GM21723 (cell line): ENCODE measurements around the gene CFH.
A peak's percentile ranks its signal among the peaks of the same experiment; 100 is the strongest.
"Not testable (repeated sequence)": the region's sequence is repeated elsewhere in the genome, so short reads cannot be mapped to it uniquely, and the experiment has no call there.

Experiments used
- ATAC-seq: cut with Tn5 transposase; IDR thresholded peaks from one replicate; pipeline ENCODE4 v1.9.1; 2021; ENCODE audit warnings: mild to moderate bottlenecking, moderate library complexity; ENCODE audit not compliant: unreplicated experiment

CFH gene

DNA sequence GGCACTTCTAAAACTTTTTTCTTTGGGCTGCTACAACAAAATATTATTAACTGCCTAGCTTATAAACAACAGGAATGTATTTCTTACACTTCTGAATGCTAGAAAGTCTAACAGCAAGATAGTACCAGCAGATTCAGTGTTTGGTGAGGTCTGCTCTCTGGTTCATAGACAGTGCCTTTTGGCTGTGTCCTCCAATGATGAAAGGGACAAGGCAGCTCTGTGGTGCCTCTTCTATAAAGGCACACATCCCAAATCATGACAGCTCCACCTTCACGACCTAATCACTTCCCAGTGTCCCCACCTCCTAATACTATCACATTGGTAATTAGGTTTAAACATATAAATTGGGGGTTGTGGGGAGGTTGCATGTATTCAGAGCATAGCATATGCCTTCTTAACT, 9.5 kb downstream of the CFH start:
- no peak for ATAC-seq

DNA sequence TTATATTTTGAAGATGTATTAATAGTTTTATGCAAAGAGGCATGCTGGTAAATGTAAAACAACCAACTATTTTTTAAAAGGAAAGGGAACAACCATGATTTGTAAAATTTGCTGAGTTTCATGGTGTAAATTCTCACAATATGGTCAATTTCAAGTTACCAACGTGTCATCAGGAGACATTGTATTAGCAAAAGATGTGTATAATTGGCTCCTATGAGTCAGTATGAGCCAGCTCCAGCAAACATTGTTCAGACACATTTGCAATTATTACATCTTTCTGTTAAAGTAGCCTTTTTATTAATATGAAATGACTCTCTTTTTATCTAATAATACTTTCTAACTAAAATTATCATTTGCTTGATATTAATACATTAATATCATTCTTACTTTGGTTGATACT, 15.3 kb downstream of the CFH start:
- ATAC-seq: no peak

DNA sequence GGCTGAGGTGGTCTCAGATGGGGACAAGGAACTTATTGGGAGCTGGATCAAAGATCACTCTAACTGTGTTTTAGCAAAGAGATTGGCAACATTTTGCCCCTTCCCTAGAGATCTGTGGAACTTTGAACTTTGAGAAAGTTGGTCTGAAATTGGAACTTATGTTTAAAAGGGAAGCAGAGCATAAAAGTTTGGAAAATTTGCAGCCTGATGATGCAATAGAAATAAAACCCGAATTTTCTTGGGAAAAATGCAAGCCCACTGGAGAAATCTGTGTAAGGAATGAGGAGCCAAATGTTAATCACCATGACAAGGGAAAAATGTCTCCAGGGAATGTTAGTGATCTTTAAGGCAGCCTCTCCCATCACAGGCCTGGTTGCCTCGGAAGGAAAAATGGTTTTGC, 17.2 kb downstream of the CFH start:
- no peak for ATAC-seq

DNA sequence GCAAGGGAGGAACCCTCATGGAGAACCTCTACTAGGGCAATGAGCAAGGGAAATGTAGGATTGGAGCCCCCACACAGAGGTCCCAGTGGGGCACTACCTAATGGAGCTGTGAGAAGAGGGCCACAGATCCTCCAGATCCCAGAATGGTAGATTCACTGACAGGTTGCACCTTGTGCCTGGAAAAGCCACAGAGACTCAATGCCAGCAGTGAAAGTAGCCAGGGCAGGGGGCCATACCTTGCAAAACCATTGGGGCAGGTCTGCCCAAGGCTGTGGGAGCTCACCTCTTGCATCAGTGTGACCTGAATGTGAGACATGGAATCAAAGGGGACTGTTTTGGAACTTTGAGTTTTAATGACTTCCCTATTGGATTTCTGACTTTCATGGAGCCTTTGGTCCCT, 17.9 kb downstream of the CFH start:
- no peak for ATAC-seq

DNA sequence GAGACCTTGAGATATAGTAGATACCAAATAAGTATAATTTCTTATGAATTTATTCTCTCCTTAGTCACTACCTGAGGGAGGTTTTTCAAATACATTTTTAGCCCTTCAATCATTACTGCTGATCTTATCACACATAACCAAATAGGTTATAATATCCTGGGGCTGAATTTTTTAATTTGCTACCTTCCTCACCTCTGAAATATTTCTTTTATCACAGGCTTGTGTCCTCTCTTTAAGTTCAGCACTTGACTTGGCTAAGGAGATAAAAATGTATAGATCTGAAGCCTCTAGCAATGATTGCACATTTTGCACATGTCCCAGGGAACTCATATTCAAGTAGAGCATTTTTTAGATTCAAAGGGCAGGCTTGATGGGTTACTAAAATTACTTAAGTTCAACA, 23.1 kb downstream of the CFH start:
- ATAC-seq: no peak

DNA sequence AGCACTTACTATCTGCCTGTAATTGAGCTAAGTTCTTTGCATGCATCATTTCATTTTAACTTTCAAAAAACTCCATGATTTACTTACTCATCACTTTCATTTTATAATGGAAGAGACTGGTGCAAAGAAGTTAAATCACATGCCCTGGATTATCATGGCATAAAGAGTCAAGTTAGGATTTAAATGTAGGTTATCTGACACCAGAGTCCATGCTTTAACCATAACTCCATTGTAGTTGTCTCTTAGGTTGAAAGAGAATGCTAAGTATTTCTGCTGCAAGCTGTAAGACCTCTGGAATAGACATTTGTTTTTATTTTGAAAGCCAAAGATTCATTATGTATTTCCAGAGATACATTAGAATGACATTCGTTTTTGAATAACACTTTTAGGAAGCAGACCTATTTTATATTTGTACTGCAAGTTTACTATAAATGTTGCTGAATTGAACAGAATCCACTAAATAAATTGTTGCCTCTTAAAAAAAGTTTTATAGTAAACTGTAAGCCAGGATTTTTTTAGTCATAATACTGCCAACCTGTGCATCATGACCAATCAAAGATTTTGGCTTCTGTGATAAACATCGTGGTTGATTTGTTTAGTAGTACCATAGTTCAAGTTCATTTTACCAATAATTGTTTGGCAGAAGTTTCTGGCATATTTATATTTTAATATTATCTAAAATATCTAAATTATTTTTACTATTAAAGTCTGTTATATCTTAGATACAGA, 26.1 kb downstream of the CFH start:
- no peak for ATAC-seq

DNA sequence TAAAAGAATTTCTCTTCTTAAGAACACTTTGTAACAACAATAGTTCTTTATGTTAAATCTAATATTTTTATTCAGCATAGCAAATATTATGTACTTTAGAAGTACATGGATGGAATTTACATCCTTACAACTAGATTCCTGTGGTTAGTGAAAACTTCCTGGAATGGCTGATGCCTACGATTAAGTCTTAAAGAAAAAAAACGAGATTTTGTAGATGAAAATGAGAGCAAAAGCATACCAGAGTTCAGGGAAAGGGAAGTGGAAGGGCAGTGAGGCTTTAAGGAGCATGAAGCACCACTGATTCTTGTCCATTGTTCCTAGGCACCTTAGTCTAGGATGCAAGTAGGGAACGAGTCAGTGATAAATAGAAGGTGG, 26.7 kb downstream of the CFH start:
- ATAC-seq: no peak

DNA sequence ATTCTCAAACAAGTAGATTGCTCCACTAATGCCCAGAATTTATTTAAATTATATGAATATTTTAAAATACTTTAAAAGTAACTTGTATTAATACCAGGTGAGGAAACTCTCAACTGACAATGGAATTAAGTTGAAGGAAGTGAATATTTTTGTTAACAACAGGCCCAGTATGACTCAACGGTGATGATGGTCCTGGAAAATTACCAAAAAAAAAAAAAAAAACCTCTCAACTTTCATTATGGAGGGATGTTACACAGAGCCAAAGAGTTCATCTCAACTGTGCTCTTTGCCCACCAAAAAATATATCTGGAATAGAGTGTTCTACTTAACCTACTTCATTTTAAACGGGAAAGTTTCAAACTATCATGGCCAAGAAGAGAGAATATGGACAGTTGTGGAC, 28.3 kb downstream of the CFH start:
- ATAC-seq: no peak

DNA sequence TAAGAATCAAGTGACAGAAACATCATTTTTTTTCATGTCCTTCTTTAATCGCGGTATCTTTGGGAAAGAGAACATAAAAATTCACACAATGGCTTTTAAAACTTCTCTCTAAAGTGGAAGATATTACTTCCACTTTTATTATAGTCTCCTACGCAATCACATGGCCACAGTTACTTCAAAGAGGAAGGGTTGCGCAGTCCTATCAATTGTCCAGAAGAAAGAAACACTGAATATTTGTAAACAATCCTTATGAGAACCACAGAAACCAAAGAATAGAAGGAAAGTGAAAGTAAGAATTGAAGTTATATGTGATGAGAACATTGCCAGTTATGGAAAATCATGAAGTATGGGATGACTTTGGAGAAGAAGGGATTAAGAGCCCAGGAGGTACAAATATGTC, 32.6 kb downstream of the CFH start:
- no peak for ATAC-seq

DNA sequence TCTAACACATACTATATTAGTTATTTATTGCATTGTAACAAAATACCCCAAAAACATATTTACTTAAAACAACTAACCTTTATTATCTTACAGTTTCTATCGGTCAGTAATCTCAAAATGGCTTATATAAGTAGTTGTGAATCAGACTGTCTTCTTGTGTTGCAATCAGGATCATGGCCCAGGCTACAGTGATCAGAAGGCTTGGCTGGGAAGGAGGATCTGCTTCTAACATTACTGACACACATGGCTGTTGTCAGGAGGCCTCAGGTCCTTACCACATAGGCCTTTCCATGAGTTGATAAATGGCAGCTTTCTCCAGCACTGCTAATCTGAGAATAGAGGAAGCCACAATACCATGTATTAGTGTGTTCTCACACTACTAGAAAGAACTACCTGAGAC, 33.7 kb downstream of the CFH start:
- no peak for ATAC-seq

DNA sequence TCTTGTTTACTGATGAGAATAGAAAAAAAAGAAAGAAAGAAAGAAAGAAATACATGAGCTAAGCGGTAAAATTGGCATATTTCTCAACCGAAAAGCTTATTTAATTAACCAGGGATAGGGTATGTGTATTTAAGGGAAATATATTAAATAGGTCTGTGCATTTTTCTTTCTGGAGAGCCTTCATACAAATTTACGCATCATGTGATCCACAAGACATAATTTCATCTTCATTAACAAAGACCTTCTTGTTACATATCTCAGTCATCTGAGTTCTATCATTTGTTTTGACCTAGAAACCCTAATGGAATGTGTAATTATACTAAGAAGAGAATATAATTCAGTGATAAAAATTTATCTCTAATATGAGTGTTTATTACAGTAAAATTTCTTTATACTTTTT, 37.2 kb downstream of the CFH start:
- no peak for ATAC-seq

DNA sequence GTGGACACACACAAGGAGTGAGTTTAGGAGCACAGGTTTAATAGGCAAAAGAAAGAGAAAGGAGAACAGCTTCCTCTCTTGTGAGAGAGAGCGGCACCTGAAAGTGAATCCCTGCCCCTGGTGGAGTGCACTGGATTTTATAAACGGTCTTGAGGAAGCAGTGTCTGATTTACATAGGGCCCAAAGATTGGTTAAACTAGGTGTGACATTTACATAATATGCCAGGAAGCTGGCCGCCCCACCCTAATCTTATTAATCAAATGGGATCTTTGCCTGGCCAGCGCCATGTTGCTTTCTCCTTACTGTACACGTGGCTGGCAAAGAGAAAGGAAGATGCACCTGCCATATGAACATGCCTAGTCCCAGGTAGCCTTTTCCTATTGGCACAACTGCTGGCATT, 38.7 kb downstream of the CFH start:
- ATAC-seq: no peak

DNA sequence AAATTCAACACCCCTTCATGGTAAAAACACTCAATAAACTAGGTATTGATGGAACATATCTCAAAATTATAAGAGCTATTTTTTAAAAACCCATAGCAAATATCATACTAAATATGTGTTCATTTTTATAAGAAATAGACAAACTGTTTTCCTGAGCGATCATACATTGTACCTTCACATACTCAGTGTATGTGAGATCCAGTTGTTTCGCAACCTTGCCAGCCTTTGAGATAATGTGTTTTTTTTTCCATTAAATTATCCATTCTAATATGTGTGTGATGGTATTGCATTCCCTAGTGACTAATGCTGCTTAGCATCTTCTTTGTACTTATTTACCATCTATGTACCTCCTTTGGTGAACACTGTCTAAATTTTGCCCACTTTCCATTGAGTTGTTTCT, 47.1 kb downstream of the CFH start:
- ATAC-seq: no peak

DNA sequence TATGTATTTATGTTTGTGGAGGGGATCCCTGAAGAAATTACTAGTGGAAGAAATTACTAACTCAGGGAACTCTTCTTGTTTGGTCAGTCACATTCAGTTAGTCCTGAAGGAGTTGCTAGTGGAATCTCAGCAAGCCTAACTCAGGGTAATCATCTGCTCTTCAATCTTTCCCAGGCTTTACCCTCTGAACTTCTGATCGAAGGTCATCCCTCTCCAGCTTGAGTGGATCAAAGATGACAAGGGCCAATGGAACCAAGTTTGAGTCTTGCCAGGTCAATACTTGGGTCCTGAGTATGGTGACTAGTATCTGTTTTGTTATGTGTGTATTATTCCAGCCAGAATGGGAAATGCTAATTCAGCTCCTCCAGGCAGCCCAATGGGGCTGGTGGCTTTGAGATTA, 49.3 kb downstream of the CFH start:
- no peak for ATAC-seq

DNA sequence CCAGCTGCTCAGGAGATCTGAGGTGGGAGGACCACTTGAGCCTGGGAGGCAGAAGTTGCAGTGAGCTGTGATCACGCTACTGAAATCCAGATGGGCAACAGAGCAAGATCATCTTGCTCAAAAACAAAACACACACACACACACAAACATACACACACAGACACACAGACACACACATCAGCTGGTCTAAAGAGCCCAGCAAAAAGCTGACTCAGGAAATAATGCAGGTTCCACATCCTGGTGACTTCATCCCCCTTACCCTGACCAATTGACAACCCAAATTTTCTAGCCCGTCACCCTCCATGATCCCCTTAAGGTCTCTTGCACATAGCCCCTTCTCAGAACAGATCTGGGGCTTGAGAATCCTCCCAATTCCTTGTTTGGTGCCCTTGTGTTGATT, 58.0 kb downstream of the CFH start:
- ATAC-seq: not testable (repeated sequence)

DNA sequence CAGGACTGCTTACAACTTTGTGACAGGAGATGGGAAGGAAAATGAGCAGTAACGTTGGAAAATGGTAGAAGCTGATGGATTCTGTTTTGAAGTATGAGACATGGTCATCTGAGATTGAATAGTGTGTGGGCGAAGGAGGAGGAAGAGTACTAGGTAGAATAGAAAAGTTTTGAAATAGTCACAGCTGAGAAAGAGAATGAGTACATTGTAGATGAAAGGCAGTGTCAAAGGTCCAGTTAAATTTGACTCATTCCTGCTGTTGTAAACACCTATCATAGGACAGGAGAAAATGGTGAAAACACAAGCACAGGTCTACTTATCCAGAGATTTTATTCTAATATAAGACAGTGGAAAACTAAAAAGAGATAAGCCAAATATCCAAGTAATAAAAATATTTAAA, 66.0 kb downstream of the CFH start:
- no peak for ATAC-seq

DNA sequence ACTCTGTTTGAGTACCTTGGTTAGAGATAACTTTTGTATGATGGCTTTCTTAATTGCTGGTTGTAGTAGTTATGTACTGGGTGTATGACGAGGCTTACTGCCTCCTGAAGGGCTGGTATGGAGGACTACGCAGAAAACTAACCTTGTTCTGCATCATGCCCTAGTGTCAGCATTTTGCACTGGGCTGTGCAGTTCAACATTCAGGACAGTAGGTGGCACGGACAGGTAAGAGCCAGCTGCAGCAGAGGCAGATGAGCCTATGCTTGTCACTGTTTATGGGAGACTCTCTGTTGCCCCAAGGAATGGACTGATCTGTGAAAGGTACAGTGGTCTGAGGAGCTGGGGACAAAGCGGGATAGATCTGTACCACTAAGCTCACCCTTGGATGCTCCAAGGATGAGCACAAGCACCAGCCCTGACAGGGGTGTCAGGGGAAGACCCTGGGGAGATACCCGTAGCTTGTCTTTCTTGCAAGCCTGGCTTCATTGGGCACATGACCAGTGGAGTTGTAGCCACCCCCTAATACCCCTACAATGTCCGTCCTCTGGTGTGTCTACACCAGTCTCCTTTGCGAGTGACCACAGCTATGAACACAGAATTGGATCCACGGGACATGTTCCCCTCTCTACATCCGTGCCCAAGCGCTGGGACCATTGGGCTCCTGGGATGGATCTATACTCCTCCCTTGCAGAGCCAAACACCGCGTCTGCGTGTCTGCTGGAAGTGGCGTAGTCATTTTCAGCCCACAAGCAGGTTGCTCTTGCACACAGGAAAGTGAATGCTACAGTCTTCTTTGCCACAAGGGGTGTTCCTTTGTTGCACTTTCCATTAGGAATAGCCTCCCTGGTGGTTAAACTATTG, 71.7 kb downstream of the CFH start:
- peak; percentile 97 for ATAC-seq

DNA sequence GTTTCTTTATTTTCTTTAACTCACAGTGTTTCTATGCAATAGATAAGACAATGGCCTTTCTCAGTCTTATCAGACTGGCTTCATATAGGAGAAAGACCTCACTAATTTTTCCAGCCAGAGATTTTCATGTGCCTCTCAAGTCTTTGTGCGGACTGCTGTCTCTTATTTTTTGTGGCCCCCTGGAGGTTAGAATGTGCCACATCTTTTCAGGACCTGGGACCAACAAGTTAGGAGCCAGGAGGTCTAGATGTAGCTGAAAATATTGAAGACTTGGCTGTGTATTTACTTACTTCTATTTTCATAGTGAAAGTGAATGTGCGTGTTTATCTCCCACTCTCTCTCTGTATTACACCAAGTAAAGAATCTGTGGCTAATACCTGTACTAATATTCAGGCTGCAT, 80.7 kb downstream of the CFH start:
- no peak for ATAC-seq

DNA sequence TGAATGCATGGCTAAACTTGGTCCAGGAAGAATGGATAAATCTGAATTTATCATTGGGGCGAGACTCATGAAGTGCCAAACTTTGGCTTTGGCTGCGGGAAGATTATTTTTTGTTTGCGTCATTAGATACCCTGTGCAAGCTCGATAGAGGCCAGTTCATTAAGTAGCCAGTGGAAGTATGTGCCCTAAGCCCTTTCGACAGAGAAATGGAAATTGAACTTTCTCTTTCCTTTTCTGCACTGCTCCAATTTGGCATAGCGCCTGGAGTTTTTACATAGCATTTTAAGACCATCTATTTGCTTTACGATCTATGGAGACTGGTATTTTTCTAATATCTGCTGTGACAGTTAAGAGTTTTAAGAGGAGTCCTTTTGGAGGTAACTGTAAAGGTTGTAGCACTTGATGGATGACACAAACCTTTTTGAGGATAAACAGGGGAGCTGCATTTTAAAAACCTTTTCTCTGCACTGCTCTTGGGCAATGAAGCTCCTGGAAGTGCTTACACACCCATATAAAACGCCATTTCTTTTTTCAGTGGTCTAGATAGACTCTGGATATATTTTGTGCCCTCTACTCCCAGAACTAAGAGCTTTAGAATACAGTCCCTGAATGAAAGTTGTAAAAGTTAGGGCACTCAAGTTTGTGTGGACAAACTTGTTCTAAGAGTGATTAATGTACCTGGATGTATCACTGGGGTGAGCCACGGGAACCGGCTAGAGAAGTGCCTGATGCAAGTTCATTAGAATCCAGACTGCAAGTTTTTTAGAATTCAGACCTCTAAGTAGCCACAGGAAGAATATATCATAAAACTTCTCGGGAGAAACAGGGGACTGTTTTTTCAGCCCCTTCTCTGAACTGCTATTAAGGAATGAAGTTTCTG, 81.5 kb downstream of the CFH start:
- ATAC-seq: no peak

DNA sequence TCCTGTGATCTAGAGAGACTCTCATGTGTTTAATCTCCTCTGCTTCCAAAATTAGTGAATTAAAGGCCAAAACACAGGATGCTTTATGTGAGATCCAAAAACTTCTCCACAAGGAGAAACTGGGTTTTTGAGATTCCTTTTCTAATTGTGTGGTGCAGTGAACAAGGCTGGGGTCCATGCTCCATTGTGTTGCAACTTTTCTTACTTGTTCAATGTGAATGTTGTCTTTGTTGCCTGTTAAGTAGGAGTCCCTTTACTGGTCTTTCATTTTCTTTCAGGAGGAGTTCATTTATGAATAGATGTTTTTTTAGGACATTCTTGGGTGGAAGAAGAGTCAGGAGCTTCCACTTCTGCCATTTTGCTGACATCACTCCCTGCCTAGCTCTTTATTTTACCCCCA, 82.2 kb downstream of the CFH start:
- no peak for ATAC-seq

DNA sequence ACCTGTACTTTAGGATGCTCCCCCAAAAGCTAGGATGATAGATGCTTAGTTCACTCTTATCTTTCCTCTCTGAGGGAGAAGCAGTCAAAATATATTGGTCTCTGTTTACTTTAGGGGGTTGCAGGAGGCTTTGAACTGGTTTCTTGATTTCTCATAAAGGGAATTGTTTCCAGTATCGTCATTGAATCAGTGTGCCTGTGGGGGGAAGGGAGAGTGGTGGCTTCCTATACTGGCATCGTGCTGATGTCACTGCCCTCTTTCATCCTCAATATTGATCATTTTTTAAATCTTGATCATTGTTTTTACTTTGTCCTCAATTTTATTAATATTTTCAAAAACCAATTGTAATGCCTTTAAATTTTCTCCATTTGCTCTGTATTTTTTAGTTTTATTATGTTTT, 82.6 kb downstream of the CFH start:
- no peak for ATAC-seq

DNA sequence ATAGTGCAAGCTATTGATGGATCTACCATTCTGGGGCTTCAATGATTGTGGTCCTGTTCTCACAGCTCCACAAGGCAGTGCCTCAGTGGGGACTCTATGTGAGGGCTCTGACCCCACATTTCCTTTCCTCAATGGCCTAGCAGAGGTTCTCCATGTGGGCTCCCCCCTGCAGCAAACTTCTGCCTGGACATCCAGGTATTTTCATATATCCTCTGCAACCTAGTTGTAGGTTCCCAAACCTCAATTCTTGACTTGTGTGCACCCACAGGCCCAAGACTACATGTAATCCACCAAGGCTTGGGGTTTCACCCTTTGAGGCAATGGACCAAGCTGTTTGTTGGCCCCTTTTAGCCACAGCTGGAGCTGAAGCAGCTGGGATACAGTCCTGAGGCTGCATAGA, 86.9 kb downstream of the CFH start:
- ATAC-seq: no peak
